ENCODE data around the gene CREB5.

GRCh38 chr7:28723336-28723735 lies 311.0 kb downstream of the CREB5 start:
- TF ChIP-seq GATA3 (IDR thresholded peaks at IDR 0.05; ENCODE audit: low read depth, low read length) (no peak), GATA2 (IDR thresholded peaks at IDR 0.05; ENCODE audit: low read depth, low read length) (no peak)

Measured in SH-SY5Y (cell line).